PFSK-1 (cell line): ENCODE measurements around the gene GHR.

Experiments used
- POLR2AphosphoS5 ChIP-seq: IDR thresholded peaks from 2 replicates; pipeline ENCODE4 v1.6.1; 2012; ENCODE audit warnings: low read depth, mild to moderate bottlenecking, control low read depth, low read length, moderate library complexity
- SIN3A ChIP-seq: IDR thresholded peaks from 2 replicates; pipeline ENCODE4 v1.6.1; 2012; ENCODE audit warnings: mild to moderate bottlenecking, low read length, moderate library complexity, borderline replicate concordance; ENCODE audit not compliant: insufficient read depth
- TAF1 ChIP-seq: IDR thresholded peaks from 2 replicates; pipeline ENCODE4 v1.6.1; 2012; ENCODE audit warnings: low read length, control low read depth, borderline replicate concordance; ENCODE audit not compliant: insufficient read depth
- TF ChIP-seq, protein P1 (sequence below), 2 experiments: IDR thresholded peaks; 2 replicates each; pipeline versions ENCODE4 v1.6.1 to v1.8.0; 2011 to 2012; ENCODE audit warnings: low read depth in 2 of 2, low read length in 2 of 2, control low read depth in 1 of 2, inconsistent platforms in 1 of 2, mild to moderate bottlenecking in 1 of 2, moderate library complexity in 1 of 2; ENCODE audit not compliant: insufficient read depth in 1 of 2

DNA sequence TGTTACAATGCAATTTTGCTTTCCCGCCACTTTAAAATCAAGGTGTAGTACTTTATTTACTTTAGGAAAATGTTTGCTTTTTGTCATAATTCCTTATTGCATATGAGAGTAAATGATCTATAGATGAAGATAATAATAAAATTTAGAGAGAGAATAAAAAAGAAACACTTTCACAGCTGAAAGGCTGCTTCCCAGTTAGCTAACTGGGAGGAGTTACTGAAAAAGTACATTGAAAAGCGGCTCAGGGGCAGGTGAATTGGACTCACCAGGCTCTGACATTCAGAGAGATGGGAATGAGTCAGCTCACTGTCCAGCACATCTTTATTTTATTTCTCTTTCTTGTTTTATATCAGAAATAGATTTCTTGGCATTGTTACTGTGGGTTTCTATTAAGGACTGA lies 201.7 kb downstream of the GHR start:
- no peak for TF ChIP-seq POLR2AphosphoS5
- TF ChIP-seq SIN3A = no peak
- TF ChIP-seq, protein P1, sequence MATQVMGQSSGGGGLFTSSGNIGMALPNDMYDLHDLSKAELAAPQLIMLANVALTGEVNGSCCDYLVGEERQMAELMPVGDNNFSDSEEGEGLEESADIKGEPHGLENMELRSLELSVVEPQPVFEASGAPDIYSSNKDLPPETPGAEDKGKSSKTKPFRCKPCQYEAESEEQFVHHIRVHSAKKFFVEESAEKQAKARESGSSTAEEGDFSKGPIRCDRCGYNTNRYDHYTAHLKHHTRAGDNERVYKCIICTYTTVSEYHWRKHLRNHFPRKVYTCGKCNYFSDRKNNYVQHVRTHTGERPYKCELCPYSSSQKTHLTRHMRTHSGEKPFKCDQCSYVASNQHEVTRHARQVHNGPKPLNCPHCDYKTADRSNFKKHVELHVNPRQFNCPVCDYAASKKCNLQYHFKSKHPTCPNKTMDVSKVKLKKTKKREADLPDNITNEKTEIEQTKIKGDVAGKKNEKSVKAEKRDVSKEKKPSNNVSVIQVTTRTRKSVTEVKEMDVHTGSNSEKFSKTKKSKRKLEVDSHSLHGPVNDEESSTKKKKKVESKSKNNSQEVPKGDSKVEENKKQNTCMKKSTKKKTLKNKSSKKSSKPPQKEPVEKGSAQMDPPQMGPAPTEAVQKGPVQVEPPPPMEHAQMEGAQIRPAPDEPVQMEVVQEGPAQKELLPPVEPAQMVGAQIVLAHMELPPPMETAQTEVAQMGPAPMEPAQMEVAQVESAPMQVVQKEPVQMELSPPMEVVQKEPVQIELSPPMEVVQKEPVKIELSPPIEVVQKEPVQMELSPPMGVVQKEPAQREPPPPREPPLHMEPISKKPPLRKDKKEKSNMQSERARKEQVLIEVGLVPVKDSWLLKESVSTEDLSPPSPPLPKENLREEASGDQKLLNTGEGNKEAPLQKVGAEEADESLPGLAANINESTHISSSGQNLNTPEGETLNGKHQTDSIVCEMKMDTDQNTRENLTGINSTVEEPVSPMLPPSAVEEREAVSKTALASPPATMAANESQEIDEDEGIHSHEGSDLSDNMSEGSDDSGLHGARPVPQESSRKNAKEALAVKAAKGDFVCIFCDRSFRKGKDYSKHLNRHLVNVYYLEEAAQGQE (IDR thresholded peaks at IDR 0.05; ENCODE audit: insufficient read depth in 1 of 2, low read depth in 2 of 2, low read length in 2 of 2) = no peak
- no peak for TF ChIP-seq TAF1
